OCI-LY3 (cell line): Measurements from ENCODE around the gene VAV1.

ENCODE experiments used
- H2AFZ ChIP-seq: fragments of 200-600, 300-600 bp; shearing (Covaris generic); 2 replicates; pipeline ENCODE4 v1.6.0; 2014; ENCODE audit warnings: antibody characterized with exemption, low read depth, low read length
- H3K27ac ChIP-seq: fragments of 200-600, 300-600 bp; sonication (generic); 2 replicates; pipeline ENCODE4 v1.5.1; 2014; ENCODE audit warnings: mild to moderate bottlenecking, low read length, moderate library complexity, mixed read lengths
- H3K27me3 ChIP-seq: fragments of 200-600, 300-600 bp; sonication (generic); 2 replicates; pipeline ENCODE4 v1.6.1; 2014; ENCODE audit warnings: low read depth, low read length, mixed read lengths
- H3K36me3 ChIP-seq: fragments of 200-600, 300-600 bp; sonication (generic); replicated peaks from 2 replicates; pipeline ENCODE3; 2014; ENCODE audit warnings: low read depth, low read length, mixed read lengths
- H3K4me1 ChIP-seq: fragments of 300-600, 200-600 bp; sonication (generic); 2 replicates; pipeline ENCODE4 v1.6.1; 2014; ENCODE audit warnings: low read length, mixed read lengths
- H3K4me2 ChIP-seq: fragments of 200-600, 300-600 bp; sonication (generic); 2 replicates; pipeline ENCODE4 v1.6.1; 2014; ENCODE audit warnings: low read length, mixed read lengths
- H3K4me3 ChIP-seq: fragments of 300-600, 200-600 bp; sonication (generic); 2 replicates; pipeline ENCODE4 v1.5.1; 2014; ENCODE audit warnings: antibody characterized with exemption, mild to moderate bottlenecking, low read length, moderate library complexity
- H3K79me2 ChIP-seq: fragments of 300-600, 200-600 bp; shearing (Covaris generic); 2 replicates; pipeline ENCODE4 v1.6.1; 2014; ENCODE audit warnings: mild to moderate bottlenecking, low read length, mixed read lengths
- H3K9ac ChIP-seq: fragments of 300-600, 200-600 bp; shearing (Covaris generic); 2 replicates; pipeline ENCODE4 v1.6.0; 2014; ENCODE audit warnings: mild to moderate bottlenecking, low read length, moderate library complexity
- H3K9me3 ChIP-seq: fragments of 200-600, 300-600 bp; shearing (Covaris generic); 2 replicates; pipeline ENCODE4 v1.6.1; 2014; ENCODE audit warnings: low read length, mixed read lengths; ENCODE audit not compliant: insufficient read depth
- H4K20me1 ChIP-seq: fragments of 200-600, 300-600 bp; sonication (generic); 2 replicates; pipeline ENCODE4 v1.6.1; 2016; ENCODE audit warnings: low read length, mixed read lengths; ENCODE audit not compliant: insufficient read depth
- EZH2phosphoT487 ChIP-seq: fragments of 200-600 bp; shearing (Covaris generic); IDR thresholded peaks from 2 replicates; pipeline ENCODE4 v1.6.1; 2018; ENCODE audit warnings: antibody characterized with exemption, mixed run types, low read depth
- TF ChIP-seq, protein P1 (sequence below): fragments of 200-600, 300-600 bp; sonication (generic); IDR thresholded peaks from 2 replicates; pipeline ENCODE4 v1.5.1; 2014; ENCODE audit warnings: antibody characterized with exemption, low read length, low read depth

The VAV1 gene

DNA sequence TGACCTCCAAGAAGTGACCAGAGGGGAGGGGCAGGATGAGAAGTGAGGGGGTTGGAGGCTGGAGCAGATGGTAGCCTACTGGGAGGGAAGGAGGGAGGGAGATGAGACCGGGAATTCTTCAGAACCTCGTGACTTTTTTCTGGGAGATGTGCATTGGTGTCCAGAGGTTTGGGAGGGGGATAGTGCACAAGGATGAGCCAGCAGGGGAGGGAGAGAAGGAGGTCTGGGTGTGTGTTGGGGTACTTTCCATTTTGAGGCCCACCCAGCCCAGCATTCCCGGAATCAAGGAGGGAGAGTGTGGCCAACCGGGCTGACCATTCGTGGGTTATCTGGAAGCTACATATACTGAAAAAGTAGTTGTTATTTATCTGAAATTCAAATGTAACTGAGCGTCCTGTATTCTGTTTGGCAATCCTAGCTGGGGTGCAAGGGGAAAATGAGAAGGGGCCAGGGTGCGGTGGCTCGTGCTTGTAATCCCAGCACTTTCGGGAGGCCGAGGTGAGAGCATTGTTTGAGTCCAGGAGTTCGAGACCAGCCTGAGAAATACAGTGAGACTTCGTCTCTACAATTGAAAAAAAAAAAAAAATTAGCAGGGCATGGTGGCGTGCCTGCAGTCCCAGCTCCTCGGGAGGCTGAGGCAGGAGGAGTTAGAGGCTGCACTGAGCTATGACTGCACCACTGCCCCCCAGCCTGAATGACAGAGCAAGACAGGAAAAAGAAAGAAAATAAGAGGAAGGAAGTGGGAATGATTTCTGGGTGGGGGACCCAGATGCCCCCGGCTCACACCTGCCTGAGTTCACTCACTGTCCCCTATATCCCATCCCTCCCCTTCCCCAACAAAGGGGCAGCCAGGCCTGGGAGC, 47.6 kb upstream of the VAV1 start:
- H3K27me3 ChIP-seq, result no peaks in the 10 kb centered on the region
- peaks cover 41% of the 10 kb centered on the region for H3K4me1 ChIP-seq
- TF ChIP-seq, protein P1, sequence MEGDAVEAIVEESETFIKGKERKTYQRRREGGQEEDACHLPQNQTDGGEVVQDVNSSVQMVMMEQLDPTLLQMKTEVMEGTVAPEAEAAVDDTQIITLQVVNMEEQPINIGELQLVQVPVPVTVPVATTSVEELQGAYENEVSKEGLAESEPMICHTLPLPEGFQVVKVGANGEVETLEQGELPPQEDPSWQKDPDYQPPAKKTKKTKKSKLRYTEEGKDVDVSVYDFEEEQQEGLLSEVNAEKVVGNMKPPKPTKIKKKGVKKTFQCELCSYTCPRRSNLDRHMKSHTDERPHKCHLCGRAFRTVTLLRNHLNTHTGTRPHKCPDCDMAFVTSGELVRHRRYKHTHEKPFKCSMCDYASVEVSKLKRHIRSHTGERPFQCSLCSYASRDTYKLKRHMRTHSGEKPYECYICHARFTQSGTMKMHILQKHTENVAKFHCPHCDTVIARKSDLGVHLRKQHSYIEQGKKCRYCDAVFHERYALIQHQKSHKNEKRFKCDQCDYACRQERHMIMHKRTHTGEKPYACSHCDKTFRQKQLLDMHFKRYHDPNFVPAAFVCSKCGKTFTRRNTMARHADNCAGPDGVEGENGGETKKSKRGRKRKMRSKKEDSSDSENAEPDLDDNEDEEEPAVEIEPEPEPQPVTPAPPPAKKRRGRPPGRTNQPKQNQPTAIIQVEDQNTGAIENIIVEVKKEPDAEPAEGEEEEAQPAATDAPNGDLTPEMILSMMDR, result no peak
- TF ChIP-seq EZH2phosphoT487, result no peak
- H3K4me3 ChIP-seq, result no peak overlapping the region
- no peak overlapping the region for H3K9ac ChIP-seq
- H3K27ac ChIP-seq, result no peak overlapping the region
- no peak overlapping the region for H2AFZ ChIP-seq
- no peaks in the 10 kb centered on the region for H3K79me2 ChIP-seq
- peaks cover 3% of the 10 kb centered on the region for H3K36me3 ChIP-seq
- no peaks in the 10 kb centered on the region for H4K20me1 ChIP-seq
- H3K4me2 ChIP-seq, result no peak overlapping the region
- H3K9me3 ChIP-seq, result no peaks in the 10 kb centered on the region

DNA sequence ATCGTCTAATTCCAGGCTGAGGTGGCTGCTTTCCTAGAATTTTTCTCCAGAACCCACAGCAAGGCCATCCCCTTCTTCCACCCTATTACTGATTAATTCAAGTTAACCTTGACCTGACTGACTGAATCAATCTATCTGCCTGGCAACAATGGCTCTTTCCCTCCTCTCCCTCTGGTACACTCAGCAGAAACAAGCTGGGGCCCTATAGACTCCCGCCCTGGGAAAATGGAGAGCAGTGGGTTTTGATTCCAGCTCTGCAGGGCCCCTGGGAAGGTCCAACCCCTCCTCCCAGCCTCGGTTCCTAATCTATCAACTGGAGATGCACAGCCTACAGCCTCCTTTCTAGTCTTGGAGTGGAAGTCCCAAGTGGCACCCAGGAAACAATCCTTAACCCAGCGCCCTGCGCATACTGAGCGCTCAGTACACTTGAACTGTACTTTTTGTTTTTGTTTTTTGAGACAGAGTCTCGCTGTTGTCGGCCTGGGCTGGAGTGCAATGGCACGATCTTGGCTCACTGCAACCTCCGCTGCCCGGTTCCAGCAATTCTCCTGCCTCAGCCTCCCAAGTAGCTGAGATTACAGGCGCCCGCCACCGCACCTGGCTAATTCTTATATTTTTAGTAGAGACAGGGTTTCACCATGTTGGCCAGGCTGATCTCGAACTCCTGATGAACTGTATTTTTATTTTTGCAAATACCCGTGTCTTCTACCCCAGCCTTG, 46.8 kb upstream of the VAV1 start:
- no peak overlapping the region for H3K27ac ChIP-seq
- H3K9me3 ChIP-seq, result no peaks in the 10 kb centered on the region
- TF ChIP-seq, protein P1, result no peak
- TF ChIP-seq EZH2phosphoT487, result no peak
- H2AFZ ChIP-seq, result no peak overlapping the region
- peaks cover 33% of the 10 kb centered on the region for H3K4me1 ChIP-seq
- no peaks in the 10 kb centered on the region for H4K20me1 ChIP-seq
- no peaks in the 10 kb centered on the region for H3K79me2 ChIP-seq
- no peaks in the 10 kb centered on the region for H3K27me3 ChIP-seq
- peaks cover 5% of the 10 kb centered on the region for H3K36me3 ChIP-seq
- no peak overlapping the region for H3K9ac ChIP-seq
- no peak overlapping the region for H3K4me2 ChIP-seq
- H3K4me3 ChIP-seq, result no peak overlapping the region

DNA sequence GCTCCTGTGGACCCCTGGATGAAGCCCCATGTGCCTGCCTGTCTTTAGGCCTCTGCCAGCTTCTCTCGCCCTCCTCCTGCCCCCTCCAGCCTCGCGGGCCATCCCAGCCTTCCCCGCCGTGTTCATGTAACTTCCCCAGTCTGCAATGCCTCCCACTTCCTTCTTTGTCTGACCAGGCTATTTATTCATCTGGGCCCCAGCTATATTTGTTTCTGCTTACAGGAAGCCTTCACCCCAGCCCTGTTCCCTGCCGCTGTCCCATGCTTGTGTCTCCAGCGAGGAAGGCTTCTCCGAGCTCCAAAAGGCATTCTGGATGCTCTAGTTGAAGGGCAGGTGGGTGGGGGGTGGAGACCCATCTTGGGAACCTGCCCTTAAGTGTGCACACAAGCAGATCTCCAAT, 44.2 kb upstream of the VAV1 start:
- Histone ChIP-seq H3K27ac (peak overlapping the region; percentile 48), H3K36me3 (peaks cover 5% of the 10 kb centered on the region), H3K4me3 (peak overlapping the region; percentile 31), H3K9me3 (no peaks in the 10 kb centered on the region), H3K9ac (peak overlapping the region; percentile 34; the same call in 1 of the 2 replicates), H3K4me1 (peaks cover 14% of the 10 kb centered on the region), H3K27me3 (no peaks in the 10 kb centered on the region), H2AFZ (peak overlapping the region; percentile 84), H3K4me2 (peak overlapping the region; percentile 64), H3K79me2 (no peaks in the 10 kb centered on the region), H4K20me1 (no peaks in the 10 kb centered on the region)
- TF ChIP-seq EZH2phosphoT487, result no peak
- TF ChIP-seq, protein P1, result no peak

DNA sequence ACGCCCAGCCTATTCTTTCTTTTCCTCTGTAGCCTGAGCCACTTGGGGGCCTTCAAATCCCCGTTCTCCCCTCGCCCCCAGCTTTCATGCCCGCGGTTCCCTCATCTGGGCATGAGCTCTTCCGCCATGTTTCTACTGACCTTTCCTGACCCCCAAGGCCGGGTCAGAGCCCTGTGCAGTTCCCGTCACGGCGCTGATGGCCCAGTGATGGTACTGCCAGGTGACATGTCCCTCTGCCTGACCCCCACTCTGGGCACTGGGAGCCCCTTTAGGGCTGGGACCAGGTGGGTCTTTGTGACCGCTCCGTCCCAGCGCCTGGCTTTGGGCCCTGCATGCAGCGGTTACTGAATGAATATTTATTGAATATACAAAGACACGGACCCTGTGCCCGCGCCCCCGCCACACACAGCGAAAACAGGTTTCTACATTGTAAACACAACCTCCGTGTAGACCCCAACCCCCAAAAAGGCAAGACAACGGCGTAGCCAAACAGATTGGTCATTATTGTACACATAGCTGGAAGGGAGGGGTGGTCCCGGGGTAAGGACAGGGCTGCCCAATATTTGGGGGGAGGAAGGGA, 42.8 kb upstream of the VAV1 start:
- H3K4me3 ChIP-seq, result no peak overlapping the region
- no peak for TF ChIP-seq EZH2phosphoT487
- TF ChIP-seq, protein P1, result no peak

More for the DNA sequence above, 42.8 kb upstream of the VAV1 start:
- no peak overlapping the region for H2AFZ ChIP-seq
- no peak overlapping the region for H3K27ac ChIP-seq
- H4K20me1 ChIP-seq, result no peaks in the 10 kb centered on the region
- H3K36me3 ChIP-seq, result peaks cover 5% of the 10 kb centered on the region
- H3K4me2 ChIP-seq, result no peak overlapping the region
- no peaks in the 10 kb centered on the region for H3K79me2 ChIP-seq
- no peaks in the 10 kb centered on the region for H3K9me3 ChIP-seq
- no peak overlapping the region for H3K9ac ChIP-seq
- H3K27me3 ChIP-seq, result no peaks in the 10 kb centered on the region
- peaks cover 14% of the 10 kb centered on the region for H3K4me1 ChIP-seq
